ENCODE measurements around the gene MCM7. TPM values are rescaled to one million over a fixed set of nuclear protein-coding genes. Genes with fewer than 3 reads are reported as not detected.

MCM7 gene
- total and polyA plus RNA-seq, 2 of the 13 experiments (the other 11 are each of a cell fraction or from before 2014, with no cell fraction given) = 84.5 to 214 TPM

DNA sequence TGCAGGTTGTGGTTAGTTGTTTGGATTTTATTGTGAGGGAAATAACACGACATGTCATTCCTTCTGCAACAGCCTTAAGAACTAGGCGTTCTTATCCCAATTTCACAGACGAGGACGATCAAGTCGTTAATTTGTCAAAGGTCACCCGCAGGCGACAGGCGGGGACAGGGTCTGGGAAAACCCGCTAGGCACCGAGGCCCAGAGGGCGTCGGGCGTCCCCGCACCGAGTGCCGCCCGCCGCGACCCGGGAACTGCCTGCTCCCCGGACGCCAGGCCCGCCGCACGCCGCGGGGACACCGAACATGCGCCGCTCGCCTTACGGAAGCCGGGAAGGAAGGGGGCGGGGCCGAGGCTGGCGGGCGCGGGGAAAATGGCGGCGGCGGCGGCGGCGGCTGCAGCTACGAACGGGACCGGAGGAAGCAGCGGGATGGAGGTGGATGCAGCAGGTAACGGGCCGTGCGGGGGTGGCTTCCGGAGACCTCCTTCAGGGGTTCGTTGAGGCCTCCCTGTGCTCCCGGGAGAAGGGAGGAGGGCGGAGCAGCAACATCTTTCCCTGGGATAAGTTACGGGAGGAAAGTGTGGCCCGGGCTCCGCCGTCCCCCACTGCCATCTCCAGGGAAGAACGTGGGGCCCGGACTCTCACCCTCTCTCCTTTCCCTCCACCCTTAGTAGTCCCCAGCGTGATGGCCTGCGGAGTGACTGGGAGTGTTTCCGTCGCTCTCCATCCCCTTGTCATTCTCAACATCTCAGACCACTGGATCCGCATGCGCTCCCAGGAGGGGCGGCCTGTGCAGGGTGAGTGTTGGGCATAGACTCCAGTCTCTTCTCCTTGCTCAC, 12.4 kb downstream of the MCM7 start, which contains the start of gene COPS6 (continued):
- TF ChIP-seq, protein P1, sequence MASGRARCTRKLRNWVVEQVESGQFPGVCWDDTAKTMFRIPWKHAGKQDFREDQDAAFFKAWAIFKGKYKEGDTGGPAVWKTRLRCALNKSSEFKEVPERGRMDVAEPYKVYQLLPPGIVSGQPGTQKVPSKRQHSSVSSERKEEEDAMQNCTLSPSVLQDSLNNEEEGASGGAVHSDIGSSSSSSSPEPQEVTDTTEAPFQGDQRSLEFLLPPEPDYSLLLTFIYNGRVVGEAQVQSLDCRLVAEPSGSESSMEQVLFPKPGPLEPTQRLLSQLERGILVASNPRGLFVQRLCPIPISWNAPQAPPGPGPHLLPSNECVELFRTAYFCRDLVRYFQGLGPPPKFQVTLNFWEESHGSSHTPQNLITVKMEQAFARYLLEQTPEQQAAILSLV (CRISPR knock-in tag; IDR thresholded peaks at IDR 0.05; ENCODE audit: borderline replicate concordance) = peak; percentile 98; the same call in 1 of the 2 replicates
- TF ChIP-seq ZNF460 (CRISPR knock-in tag; IDR thresholded peaks at IDR 0.05; ENCODE audit: borderline replicate concordance) (no peak), ZNF367 (CRISPR knock-in tag; IDR thresholded peaks at IDR 0.05; ENCODE audit: borderline replicate concordance) (no peak), ERF (CRISPR knock-in tag; IDR thresholded peaks at IDR 0.05) (peak; percentile 98), HOXA3 (CRISPR knock-in tag; IDR thresholded peaks at IDR 0.05) (peak; percentile 92), ARHGAP35 (CRISPR knock-in tag; IDR thresholded peaks at IDR 0.05; ENCODE audit: borderline replicate concordance) (peak; percentile 71; the same call in 1 of the 2 replicates), PTBP1 (IDR thresholded peaks at IDR 0.05; ENCODE audit: low read depth, low read length, poor library complexity, severe bottlenecking) (no peak), SCMH1 (CRISPR knock-in tag; IDR thresholded peaks at IDR 0.05; ENCODE audit: borderline replicate concordance) (no peak), POLR2AphosphoS2 (IDR thresholded peaks at IDR 0.05; ENCODE audit: low read depth, low read length) (no peak), EED (CRISPR knock-in tag; IDR thresholded peaks at IDR 0.05) (peak; percentile 76), ATM (IDR thresholded peaks at IDR 0.05; ENCODE audit: borderline replicate concordance) (no peak), BORCS8-MEF2B (CRISPR knock-in tag; IDR thresholded peaks at IDR 0.05) (peak; percentile 97)
- TF ChIP-seq, protein P2, sequence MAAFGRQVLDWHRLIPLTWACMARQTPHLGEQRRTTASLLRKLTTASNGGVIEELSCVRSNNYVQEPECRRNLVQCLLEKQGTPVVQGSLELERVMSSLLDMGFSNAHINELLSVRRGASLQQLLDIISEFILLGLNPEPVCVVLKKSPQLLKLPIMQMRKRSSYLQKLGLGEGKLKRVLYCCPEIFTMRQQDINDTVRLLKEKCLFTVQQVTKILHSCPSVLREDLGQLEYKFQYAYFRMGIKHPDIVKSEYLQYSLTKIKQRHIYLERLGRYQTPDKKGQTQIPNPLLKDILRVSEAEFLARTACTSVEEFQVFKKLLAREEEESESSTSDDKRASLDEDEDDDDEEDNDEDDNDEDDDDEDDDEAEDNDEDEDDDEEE (CRISPR knock-in tag; IDR thresholded peaks at IDR 0.05) = no peak; the same call in 1 of the 2 replicates
- TF ChIP-seq, protein P3, sequence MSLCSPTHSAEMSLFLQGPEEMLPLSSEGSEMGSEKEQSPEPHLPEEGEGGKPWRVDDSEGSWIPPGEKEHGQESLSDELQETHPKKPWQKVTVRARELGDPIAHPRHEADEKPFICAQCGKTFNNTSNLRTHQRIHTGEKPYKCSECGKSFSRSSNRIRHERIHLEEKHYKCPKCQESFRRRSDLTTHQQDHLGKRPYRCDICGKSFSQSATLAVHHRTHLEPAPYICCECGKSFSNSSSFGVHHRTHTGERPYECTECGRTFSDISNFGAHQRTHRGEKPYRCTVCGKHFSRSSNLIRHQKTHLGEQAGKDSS (CRISPR knock-in tag; IDR thresholded peaks at IDR 0.05; ENCODE audit: borderline replicate concordance, low read depth) = peak; percentile 94; the same call in 1 of the 2 replicates
- TF ChIP-seq, protein P4, sequence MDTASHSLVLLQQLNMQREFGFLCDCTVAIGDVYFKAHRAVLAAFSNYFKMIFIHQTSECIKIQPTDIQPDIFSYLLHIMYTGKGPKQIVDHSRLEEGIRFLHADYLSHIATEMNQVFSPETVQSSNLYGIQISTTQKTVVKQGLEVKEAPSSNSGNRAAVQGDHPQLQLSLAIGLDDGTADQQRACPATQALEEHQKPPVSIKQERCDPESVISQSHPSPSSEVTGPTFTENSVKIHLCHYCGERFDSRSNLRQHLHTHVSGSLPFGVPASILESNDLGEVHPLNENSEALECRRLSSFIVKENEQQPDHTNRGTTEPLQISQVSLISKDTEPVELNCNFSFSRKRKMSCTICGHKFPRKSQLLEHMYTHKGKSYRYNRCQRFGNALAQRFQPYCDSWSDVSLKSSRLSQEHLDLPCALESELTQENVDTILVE (CRISPR knock-in tag; IDR thresholded peaks at IDR 0.05) = peak; percentile 80; the same call in 1 of the 2 replicates
- TF ChIP-seq, protein P5, sequence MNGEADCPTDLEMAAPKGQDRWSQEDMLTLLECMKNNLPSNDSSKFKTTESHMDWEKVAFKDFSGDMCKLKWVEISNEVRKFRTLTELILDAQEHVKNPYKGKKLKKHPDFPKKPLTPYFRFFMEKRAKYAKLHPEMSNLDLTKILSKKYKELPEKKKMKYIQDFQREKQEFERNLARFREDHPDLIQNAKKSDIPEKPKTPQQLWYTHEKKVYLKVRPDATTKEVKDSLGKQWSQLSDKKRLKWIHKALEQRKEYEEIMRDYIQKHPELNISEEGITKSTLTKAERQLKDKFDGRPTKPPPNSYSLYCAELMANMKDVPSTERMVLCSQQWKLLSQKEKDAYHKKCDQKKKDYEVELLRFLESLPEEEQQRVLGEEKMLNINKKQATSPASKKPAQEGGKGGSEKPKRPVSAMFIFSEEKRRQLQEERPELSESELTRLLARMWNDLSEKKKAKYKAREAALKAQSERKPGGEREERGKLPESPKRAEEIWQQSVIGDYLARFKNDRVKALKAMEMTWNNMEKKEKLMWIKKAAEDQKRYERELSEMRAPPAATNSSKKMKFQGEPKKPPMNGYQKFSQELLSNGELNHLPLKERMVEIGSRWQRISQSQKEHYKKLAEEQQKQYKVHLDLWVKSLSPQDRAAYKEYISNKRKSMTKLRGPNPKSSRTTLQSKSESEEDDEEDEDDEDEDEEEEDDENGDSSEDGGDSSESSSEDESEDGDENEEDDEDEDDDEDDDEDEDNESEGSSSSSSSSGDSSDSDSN (CRISPR knock-in tag; IDR thresholded peaks at IDR 0.05) = peak; percentile 84
- TF ChIP-seq, protein P6, sequence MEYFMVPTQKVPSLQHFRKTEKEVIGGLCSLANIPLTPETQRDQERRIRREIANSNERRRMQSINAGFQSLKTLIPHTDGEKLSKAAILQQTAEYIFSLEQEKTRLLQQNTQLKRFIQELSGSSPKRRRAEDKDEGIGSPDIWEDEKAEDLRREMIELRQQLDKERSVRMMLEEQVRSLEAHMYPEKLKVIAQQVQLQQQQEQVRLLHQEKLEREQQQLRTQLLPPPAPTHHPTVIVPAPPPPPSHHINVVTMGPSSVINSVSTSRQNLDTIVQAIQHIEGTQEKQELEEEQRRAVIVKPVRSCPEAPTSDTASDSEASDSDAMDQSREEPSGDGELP (IDR thresholded peaks at IDR 0.05; ENCODE audit: borderline replicate concordance, low read depth) = no peak
- TF ChIP-seq, protein P7, sequence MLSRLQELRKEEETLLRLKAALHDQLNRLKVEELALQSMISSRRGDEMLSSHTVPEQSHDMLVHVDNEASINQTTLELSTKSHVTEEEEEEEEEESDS (CRISPR knock-in tag; IDR thresholded peaks at IDR 0.05; ENCODE audit: borderline replicate concordance) = no peak
- TF ChIP-seq, protein P8, sequence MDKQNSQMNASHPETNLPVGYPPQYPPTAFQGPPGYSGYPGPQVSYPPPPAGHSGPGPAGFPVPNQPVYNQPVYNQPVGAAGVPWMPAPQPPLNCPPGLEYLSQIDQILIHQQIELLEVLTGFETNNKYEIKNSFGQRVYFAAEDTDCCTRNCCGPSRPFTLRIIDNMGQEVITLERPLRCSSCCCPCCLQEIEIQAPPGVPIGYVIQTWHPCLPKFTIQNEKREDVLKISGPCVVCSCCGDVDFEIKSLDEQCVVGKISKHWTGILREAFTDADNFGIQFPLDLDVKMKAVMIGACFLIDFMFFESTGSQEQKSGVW (CRISPR knock-in tag; IDR thresholded peaks at IDR 0.05; ENCODE audit: borderline replicate concordance) = 0 out of 2 replicates have a peak, but pooled peaks have one; percentile 28

Measured in HepG2 (cell line).